HG03103 (cell line): ENCODE data around the gene HACE1.
A peak's percentile ranks its signal among the peaks of the same experiment; 100 is the strongest.

Experiments used
- ATAC-seq: cut with Tn5 transposase; IDR thresholded peaks from one replicate; pipeline ENCODE4 v1.9.1; 2021; ENCODE audit warnings: low read depth; ENCODE audit not compliant: unreplicated experiment

The HACE1 gene

DNA sequence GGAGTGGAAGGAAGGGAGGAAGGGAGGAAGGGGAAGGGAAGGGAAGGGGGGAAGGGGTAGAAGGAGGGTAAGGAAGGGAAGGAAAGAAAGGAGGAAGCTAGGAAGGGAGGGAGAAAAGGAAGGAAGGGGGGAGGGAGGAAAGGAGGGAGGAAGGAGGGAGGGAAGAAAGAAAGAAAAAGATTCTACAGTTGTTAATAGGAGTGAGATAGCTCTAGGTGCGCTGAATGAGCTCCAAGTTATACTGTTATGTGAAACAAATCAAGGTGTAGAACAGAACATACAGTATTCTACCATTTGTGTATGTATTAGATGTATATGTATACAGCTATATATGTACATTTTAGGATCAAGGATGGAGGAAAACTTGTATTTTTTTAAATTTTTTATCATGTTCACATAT is 167.7 kb downstream of the HACE1 start:
- ATAC-seq = no peak

DNA sequence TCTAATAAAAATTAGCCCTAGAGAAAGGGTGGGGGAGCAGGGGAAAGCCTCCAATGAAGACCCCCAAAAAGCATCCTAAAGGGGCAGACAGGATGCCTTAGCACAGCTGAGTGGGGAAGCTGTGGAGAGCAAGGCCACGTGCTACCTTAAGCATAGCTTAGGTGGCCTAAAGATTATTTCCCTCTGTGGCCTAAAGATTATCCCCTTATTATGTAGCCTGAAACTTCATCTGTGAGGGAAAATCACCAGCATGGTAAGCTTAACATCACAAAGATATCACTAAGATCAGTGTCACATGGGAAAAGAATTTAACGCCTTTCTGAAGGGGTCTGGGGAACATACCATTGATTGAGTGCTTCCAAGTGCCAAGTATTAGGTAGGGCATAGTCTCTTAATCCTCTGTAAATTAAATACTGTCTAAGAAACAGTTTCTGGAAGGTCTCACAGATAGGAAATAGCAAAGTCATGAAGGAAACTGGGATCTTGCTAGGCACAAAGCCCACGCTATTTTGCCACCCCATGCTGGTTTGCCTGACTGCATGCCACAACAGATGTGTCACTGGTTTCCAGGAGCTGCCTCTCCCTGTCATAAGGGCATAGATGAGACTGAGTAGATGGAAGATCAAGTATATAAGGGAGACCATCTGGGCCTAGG is 170.0 kb downstream of the HACE1 start:
- no peak for ATAC-seq

DNA sequence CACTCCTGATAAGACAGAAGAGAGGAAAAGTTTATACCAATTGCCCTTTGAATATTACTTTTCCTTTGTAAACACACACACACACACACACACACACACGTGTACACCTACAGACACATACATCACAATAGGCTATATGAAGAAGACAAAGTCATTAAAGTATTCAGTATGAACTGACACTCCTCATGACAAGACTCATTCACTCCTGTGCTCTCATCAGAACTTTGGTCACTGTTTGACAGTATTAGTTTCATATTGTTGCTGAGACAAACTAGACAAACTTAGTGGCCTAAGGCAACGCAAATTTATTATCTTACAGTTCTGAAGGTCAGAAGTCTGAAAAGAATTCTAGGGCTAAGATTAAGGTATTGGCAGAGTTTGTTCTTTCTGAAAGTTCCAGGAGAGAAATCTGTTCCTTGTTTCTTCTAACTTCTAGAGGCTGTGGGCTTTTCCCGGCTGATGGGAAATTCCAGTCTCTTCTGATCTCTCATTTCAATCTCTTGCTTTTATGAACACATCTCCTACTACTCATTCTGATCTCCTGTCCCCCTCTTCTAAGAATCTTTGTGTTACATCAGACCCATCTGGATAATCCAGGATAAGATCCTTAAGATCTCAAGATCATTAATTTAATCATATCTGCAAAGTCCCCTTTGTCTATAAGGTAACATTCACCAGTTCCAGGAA is 171.3 kb downstream of the HACE1 start:
- no peak for ATAC-seq

DNA sequence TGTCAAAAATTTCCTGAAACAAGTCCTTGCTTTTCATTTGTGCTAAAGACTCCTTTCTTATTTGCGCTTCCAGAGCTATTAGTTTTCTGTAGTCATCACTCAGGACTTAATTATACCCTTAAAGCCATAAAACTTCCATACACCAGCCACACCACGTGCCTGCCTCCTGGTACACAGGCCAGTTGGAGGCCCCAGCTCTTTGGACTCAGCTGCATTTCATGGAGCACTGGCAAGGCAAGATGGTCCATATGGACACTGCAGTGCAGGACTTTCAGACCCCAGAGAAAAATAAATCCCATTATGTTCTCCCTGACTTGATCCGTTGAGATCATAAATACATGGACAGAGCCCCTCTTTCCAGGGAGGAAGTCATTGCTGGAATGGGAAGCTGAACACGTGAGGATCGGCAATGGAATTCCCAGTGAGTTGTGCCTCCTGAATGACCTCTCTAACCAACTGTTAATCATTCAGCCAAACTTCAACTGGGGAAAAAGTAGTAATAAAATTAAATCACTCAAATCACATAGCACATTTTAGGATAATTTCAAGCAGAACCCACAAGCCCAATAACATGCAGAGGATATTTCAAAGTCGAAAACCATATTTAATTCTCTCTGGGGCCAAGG is 173.1 kb downstream of the HACE1 start:
- no peak for ATAC-seq

DNA sequence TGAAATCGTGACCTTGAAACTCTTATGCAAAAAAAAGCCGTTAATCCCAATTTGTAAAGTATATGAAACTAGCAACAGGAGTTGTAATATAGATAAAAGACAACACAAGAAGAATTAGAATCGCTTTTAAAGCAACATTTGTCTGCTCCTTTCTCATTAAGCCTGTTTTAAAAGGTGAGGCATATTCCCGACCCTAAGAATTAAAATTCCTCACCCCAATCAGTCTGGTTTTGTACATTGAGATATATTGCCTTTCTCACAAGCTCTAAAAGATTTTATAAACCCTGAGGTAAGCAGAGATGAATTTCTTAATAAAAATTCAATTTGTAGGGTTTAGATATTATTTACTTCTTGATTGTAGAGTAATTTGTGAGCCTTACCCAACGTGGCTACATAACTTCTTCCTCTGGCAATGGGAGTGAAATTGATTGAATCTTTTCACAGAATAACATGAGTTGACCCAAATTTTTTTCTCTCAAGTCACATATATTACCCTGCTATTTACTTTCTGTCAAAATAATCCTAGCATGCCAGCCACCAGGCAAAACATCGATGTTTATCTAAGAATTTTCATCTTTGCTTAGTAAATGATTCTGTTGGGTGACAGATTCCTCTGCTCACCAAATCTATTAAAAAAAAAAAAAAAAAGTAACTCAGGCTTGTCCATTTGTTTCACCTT is 173.7 kb downstream of the HACE1 start:
- no peak for ATAC-seq

DNA sequence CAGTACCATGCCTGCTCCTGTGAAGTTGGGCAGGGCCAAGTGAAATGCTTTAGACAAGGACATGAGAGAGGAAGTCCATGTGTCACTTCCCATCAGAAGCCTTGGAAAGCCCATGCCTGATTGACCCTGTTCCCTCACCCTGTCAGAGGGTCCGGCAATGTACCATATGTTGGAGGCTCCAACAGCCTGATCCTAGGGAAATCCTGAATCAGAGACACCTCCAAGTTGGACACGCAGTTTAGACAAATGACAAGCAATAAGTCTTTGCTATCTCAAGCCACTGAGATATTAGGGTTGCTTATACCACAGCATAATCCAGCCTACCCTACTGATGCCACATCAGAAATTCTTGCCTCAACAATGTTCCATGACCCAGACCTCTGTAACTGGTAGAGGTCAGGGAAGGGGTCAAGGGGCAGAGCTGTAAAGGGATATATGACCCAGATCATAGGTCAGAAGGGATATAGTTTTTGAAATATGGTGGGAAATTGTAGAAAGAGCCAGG is 174.8 kb downstream of the HACE1 start:
- no peak for ATAC-seq

DNA sequence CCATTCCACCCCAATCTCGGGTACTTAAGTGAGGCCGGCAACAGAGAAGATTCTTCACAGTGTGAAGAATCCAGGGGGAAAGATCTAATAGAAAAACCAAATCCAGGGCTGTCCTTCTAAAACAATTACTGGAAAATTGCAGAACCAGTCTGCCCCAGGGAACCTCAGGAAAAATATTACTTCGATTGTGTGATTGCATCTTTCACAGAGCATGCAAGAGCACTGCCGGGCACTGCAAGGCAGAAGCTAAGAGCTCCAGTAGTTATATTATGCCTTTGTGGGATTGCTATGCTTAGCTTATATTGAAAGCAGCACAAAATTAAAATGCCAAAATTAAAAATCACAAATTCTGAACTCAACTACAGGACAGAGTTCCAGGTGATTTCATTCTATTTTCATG is 175.9 kb downstream of the HACE1 start:
- no peak for ATAC-seq

DNA sequence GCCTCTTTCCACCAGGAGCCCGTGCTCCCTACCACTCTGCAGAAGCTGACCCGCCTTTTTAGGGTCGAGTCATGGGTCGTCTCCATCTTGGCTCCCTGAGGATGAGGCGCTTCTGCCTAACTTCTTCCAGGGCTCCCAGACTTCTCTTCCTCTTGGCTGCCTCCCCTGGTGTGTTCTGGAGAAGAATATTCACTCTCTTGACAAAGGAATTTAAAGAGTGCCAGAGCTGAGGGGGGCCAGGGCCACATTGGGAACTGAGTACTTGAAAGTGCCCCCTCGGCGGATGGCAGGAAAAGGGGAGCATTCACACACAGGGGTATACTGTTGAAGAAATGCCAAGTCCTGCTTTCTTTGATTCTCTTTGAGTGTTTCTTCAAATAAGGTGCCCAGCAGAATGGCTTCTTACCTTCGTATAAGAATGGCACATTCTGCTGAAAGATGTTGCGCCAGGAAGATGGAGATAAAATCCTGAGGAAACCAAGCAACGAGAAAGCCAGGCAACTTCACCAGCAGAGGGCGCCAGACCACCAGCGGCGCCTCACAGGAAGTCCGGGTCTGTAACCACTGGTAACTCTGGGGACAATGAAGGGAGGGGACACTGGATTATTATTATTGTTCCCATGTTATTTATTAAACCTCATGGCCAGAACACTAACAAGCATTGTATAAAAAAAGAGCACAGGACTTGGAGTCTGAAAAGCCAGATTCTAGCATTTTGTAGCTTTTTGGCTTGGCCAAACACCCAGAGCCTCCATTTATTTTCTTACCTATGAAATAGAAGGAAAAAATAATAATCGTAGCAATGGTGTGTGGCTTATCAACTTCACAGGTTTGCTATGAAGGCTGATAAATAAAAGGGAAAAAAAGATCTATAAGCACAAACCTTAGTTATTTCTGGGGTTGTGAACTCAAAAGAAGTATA is 176.7 kb downstream of the HACE1 start:
- peak; percentile 67 for ATAC-seq

DNA sequence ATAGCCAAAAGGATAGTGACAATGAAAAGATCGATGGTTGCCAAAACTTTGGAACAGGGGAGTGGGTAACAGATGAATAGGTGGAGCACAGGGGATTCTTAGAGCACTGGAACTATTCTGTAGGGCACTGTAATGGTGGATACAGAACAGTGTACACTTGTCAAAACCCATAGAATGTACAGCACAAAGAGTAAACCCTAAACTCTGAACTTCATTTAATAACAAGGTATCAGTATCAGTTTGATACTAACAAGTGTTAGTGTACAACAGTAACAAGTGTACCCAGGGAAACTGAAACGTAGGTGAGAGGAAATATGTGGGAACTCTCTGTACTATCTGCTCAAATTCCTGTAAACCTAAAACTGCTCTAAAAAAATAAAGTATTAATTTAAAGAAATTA is 179.2 kb downstream of the HACE1 start:
- ATAC-seq = no peak

DNA sequence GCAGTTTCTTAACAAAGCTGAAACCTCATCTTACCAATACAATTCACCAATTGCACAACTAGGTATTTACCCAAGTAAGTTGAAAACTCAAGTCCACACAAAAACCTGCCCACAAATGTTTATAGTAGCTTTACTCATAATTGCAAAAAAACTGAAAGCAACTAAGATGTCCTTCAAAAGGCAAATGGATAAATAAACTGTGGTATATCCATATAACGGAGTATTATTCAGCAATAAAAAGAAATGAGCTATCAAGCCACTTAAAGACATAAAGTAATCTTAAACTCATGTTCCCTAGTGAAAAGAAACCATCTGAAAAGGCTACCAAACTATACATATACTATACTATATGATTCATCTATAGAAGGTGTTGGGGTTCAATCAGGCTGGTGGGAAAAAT is 179.7 kb downstream of the HACE1 start:
- no peak for ATAC-seq
